ENCODE measurements around the gene HEY2. TPM values are rescaled to one million over a fixed set of nuclear protein-coding genes. Genes with fewer than 3 reads are reported as not detected.

HEY2 gene
- total RNA-seq, 1 experiment from 2014 or later = 6.6 TPM

- Histone ChIP-seq H2AFZ (ENCODE audit: low read length) (no peak overlapping the region), H3K9ac (ENCODE audit: extremely low read depth, insufficient read length, low read length) (no peak overlapping the region), H3K14ac (ENCODE audit: insufficient read depth, low read length) (no peak overlapping the region), H3K9me3 (ENCODE audit: control insufficient read depth, low read depth, low read length) (no peaks in the 10 kb centered on the region), H4K8ac (replicated peaks; ENCODE audit: insufficient read length, low read depth, low read length) (no peak overlapping the region), H3K4me2 (ENCODE audit: insufficient read depth, insufficient read length, low read length) (no peak overlapping the region), H3K23ac (ENCODE audit: insufficient read length, low read depth, low read length) (no peak overlapping the region), H3K23me2 (ENCODE audit: insufficient read length, low read depth, low read length, poor library complexity, severe bottlenecking) (no peaks in the 10 kb centered on the region), H3K79me2 (ENCODE audit: insufficient read depth, low read length) (no peaks in the 10 kb centered on the region), H4K91ac (ENCODE audit: insufficient read length, low read depth, low read length) (no peak overlapping the region), H3T11ph (ENCODE audit: low read length) (no peak overlapping the region), H3K4ac (ENCODE audit: low read depth, low read length) (no peak overlapping the region), H2BK120ac (ENCODE audit: low read depth, low read length, poor library complexity, severe bottlenecking) (no peak overlapping the region), H4K20me1 (ENCODE audit: control insufficient read depth, insufficient read depth, insufficient read length) (no peaks in the 10 kb centered on the region), H2BK20ac (ENCODE audit: low read depth, low read length, poor library complexity, severe bottlenecking) (no peak overlapping the region), H3K18ac (ENCODE audit: insufficient read length, low read depth, low read length) (no peak overlapping the region), H3K79me1 (ENCODE audit: insufficient read depth, low read depth, low read length, poor library complexity, severe bottlenecking) (no peaks in the 10 kb centered on the region), H3K27ac (ENCODE audit: insufficient read length, low read depth, low read length) (no peak overlapping the region), H3K27me3 (ENCODE audit: insufficient read depth, low read length) (no peaks in the 10 kb centered on the region), H4K5ac (ENCODE audit: insufficient read length, low read depth, low read length) (no peak overlapping the region), H2AK5ac (ENCODE audit: insufficient read length, low read length) (no peak overlapping the region), H2BK15ac (ENCODE audit: low read depth, low read length) (no peak overlapping the region), H3K4me1 (ENCODE audit: insufficient read depth, low read length) (no peaks in the 10 kb centered on the region; the same call in 1 of the 2 replicates), H3K56ac (ENCODE audit: insufficient read length, low read depth, low read length) (no peak overlapping the region), H2BK5ac (ENCODE audit: insufficient read length, low read length) (no peak overlapping the region), H2BK12ac (ENCODE audit: insufficient read length, low read depth, low read length) (no peak overlapping the region)
- no peak for DNase-seq
- no peak for TF ChIP-seq CTCF (conservative IDR thresholded peaks at IDR 0.05)
- Mint-ChIP-seq H3K4me1 (peaks cover 14 to 29% of the 10 kb centered on the region in 2 experiments), H3K27me3 (ENCODE audit: low read depth) (peaks cover 3% of the 10 kb centered on the region; the same call in 1 of the 2 replicates), H3K9me3 (no peaks in the 10 kb centered on the region), H3K36me3 (ENCODE audit: insufficient read depth in 1 of 3, low read depth in 3 of 3) (no peaks in the 10 kb centered on the region; a peak in 1 of 7 replicates), H3K4me3 (no peak overlapping the region), H3K27ac (no peak overlapping the region)
- no CpG with 5 or more reads among the region's 1 CpG for WGBS (ENCODE audit: extremely low coverage, insufficient read length, low lambda C conversion rate)
Observed at GRCh38 chr6:125728739-125729138, 20.7 kb upstream of the HEY2 start.

Data from H9 (cell line).